ENCODE data around the gene ZMYND8.
"Not testable (repeated sequence)": the region's sequence is repeated elsewhere in the genome, so short reads cannot be mapped to it uniquely, and the experiment has no call there.

ZMYND8 gene

DNA sequence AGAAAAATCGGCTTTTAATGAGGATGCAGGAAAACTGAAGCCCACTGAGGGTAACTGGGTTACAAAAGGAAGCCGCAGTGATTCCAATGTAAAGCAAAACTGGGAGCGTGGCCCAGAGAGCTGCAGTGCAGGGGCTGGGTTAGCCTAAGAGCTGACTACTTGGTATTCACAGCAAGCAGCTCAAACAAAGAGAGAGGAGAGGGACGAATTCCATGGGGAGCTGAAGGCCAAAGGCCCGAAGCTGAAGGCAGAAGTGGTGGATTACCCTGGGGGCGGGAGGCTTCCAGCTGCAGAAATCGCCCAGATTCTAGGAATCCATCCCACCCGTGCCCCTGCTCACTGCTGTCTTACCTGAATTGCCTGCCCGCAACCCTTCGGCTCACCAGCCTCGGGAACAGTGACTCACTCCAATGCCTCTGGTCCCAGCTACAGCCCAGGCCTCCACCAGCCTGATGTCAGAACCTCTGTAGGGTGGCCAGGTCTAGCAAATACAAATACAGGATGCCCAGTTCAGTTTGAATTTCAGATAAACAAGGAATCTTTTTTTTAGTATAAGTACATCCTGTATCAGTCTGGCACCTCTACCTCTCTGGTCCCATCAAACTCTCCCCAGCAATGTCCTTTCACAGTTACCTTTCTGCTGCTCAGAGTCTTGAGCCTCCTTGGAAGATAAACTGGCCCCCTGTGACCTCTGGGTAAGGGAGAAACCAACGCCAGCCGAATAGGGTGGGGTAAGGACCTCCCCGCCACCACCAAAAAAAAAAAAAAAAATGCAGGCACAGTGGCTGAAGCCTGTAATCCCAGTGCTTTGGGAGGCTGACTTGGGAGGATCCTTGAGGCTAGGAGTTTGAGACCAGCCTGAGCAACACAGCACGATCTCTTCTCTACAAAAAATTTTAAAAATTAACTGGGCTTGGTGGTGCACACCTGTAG is 14.6 kb upstream of the ZMYND8 start:
- DNase-seq (ENCODE audit: low read depth in 2 of 2): no peak

DNA sequence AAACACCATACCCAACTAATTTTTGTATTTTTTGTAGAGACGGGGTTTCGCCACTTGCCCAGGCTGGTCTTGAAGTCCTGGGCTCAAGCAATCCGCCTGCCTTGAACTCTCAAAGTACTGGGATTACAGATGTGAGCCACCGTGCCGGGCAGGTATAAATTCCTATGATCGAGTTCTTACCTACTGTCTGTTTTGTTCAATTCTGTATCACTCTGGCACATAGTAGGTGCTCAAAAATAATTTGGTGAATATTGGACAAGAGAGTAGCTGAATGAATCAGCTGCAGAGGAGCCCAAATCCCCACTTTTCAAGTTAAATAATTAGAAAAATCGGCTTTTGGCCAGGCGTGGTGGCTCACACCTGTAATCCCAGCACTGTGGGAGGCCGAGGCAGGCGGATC is 13.7 kb upstream of the ZMYND8 start:
- no peak for DNase-seq (ENCODE audit: low read depth in 2 of 2)

DNA sequence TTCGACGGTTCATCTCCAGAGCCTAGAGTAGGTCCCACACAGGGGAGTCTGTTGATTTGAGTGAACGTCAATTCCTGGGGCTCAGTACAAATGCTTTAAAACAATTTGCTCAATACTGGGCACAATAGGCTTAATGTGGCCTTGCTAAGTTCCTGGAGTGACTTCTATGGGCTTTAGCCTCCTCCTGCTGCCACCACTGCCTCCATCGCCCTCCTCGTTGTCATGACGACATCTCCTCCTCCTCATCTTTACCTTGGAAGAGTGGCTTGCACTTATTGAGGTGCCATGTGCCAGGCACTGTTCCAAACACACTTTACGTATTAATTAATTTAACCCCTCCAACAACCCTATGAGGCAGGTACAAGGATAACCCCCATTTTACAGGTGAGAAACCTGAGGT is 11.8 kb upstream of the ZMYND8 start:
- no peak for DNase-seq (ENCODE audit: low read depth in 2 of 2)

DNA sequence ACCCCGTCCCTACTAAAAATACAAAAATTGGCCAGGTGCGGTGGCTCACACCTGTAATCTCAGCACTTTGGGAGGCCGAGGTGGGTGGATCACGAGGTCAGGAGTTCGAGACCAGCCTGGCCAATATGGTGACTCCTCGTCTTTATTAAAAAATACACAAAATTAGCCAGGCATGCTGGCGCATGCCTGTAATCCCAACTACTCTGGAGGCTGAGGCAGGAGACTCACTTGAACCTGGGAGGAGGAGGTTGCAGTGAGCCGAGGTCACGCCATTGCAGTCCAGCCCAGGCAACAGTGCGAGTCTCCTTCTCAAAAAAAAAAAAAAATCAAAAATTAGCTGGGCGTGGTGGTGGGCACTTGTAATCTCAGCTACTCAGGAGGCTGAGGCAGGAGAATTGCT is 9.8 kb upstream of the ZMYND8 start:
- DNase-seq (ENCODE audit: low read depth in 2 of 2): not testable (repeated sequence)

DNA sequence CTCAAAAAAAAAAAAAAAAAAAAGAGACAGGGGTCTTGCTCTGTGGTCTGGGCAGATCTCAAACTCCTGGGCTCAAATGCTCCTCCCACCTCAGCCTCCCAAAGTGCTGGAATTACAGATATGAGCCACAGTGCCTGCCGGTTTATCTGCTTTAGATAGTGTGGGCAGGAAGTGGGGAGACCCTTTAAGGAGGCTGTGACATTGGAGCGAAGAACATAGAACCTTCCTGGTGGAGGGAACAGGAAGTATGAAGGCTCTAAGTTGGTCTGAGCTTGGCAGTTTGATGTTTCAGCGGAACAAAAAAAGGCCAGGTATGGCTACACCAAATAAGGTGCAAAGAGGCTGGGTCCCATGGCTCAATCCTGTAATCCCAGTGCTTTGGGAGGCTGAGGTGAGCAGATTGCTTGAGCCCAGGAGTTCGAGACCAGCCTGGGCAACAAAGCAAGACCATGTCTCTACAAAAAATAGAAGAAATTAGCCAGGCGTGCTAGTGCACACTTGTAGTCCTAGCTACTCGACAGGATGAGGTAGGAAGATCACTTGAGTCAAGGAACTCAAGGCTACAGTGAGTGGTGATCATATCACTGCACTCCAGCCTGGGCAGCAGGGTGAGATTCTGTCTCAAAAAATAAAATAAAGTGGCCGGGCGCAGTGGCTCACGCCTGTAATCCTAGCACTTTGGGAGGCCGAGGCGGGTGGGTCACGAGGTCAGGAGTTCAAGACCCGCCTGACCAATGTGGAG is 8.7 kb upstream of the ZMYND8 start:
- no peak for DNase-seq (ENCODE audit: low read depth in 2 of 2)

DNA sequence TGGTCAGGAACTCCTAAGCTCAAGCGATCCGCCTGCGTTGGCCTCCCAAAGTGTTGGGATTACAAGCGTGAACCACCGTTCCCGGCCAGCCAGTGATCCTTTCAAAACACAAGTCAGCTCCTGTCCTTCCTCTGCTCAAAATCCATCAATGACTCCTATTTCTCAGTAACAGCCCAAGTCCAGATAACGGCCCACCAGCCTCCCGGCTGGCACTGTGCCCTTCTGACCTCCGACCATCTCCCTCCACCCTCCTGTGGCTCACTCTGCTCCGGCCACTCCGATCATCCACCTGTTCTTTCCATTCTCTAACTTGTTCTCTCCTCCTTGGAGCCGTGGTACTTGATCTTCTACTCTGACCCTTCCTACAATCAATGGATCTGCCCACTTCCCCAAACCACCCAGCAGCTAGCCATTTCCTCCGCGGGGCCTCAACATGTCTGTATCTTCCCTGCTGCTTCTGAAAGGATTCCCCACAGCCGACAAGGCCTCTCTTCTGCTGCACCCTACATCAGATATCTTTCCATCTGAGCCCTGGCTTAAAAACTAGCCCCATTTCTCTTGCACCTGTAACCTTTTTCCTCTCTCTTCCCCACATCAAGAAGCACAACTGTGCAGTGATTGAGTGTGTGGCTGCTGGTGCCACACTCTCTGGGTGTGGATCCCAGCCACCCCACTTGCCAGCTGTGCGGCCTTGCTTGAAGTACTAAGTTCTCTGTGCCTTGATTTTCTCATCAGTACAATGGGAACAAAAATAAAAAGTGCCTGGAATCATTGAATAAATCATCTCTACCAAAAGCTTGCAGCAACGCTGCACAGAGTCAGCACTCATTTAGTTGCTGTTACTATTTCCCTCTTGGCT is 6.1 kb upstream of the ZMYND8 start:
- DNase-seq (ENCODE audit: low read depth in 2 of 2): no peak

DNA sequence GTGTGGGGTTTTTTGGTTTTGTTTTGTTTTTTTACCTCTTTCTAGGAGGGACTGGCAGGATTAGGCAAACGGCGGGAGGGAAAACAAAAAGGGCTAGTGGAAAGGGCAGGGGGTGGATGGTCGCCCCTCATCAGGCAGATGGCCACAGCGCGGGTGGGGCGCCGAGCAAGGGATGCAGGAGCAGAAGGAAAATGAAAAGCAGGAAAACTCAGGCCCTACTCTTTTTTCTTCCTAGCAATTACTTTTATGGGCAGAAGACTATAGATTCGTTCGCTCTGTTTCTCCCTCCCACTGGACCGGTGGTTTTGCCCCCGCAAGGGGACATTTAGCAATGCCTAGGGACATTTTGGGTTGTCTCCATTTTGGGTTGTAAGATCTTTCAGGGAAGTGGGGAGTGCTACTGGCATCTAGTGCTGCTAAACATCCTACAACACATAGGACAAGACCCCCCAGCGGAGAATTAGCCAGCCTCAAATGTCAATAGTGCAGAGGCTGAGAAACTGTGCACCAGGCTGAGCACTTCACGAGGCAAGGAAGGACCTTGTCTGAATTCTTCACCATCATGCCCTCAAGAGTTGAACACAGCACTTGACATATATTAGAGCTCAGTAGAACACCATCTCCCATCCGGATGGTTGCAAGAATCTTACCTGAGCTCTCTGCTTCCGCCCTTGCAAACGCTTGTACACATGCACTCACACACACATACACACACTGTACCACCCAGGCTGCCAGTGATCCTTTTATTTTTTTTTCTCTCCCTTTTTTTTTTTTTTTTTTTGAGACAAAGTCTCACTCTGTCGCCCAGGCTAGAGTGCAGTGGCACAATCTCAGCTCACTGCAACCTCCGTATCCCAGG is 4.8 kb upstream of the ZMYND8 start:
- no peak for DNase-seq (ENCODE audit: low read depth in 2 of 2)

DNA sequence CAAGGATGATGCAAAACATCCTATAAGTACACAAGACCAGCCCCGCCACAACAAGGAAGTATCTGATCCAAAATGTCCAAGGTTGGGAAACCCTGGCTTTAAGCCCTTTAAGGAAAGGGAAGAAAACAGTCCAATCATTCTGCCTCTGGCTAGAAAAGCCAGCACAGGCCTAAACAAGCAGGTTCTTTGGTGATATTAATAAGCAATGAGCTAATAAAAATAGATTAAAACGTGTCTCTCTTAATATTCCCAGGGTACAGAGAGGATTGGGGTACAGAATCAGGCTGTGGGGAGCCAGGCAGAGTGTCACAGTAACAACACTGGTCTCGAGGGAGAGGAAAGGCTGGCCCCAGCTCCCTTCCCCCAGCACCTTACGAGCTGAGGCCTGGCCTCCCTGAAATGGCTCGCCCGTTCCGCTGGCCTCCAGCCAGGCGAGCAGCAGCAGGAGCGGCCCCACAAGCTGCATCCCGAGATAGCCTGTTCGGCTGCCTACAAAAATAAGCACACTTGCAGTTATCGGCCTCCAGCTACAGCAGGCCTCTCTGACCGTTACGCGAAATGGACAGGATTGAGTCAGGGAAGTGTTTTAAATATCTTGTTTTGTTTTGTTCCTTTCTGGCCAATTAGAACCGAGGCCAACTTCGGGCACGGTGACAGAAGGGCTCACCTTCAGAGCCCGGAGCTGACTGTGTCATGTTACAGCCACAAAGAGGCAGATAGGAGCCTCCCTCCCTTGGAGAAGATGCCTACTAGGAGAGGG is 4.0 kb upstream of the ZMYND8 start:
- DNase-seq (ENCODE audit: low read depth in 2 of 2): no peak

DNA sequence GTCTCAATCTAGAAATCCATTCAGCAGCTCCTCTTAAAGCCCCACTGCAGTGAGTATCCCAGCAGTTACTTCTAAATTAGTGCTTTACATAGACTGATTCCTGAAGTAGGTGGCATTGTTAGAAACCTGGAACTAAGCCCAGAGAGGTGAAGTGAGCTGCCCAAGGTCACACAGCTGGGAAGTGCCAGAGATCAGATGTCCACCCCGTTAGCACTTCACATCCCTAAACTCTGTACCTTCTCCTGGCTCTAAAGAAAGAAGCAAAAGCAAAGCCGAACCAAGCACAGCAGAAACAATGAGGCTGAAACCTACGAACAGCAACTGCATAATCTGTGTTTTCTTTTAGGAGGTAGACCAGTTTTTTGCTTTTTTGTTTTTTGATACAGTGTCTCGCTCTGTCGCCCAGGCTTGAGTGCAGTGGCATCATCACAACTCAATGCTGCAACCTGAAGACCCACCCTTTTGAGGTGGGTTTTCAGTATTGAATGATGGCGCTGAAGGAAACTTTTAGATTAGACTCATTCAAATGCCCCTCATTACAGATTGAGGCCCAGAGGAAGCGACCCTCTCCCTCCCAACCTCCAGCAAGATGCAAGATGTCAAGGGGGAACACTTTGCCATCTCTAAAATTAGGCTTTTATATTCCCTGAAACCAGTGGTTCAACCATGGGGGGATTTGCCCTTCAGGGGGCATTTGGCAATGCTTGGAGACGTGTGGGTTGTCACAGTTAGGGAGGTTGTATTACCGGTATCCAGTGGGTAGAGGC is 3.2 kb upstream of the ZMYND8 start:
- no peak for DNase-seq (ENCODE audit: low read depth in 2 of 2)

DNA sequence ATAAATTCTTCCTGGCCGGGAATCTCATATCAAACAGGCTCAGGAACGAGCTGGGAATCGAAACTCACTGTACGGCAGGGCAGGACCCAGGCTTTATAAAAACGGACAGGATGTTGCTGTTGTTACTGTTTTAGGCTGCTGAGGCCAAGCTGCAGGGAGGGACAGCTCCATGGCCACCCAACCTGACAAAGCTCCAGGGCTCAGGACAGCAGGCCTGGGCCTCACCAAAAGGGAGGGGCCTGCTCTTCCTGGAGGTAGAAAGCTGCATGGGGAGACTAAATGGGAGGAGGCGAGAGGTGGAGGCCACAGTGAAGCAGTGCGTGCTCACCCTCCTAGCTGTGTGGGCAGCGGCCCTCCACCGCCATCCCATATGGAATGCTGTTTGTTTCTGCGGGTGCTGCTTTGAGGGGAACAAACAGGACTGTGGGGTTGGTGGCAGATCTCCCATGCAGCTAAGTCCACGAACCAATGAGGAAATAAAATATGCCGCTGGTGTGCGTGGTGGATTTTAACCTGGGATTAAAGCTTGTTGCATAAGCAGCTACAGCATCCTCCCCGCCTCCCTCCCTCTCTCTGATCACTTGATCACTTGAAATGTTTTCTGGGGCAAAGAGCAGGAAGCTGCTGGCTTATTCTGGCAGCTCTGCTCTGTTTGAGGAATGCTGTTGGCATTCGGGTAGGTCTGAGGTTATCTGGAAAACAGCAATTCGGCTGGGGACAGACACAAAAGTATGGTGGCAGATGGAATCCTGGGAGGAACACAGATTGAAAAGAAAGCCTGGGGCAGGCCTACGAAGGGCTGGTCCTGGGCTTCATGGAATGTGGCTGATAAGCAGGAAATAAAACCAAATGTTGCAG is 2.4 kb upstream of the ZMYND8 start:
- no peak for DNase-seq (ENCODE audit: low read depth in 2 of 2)

DNA sequence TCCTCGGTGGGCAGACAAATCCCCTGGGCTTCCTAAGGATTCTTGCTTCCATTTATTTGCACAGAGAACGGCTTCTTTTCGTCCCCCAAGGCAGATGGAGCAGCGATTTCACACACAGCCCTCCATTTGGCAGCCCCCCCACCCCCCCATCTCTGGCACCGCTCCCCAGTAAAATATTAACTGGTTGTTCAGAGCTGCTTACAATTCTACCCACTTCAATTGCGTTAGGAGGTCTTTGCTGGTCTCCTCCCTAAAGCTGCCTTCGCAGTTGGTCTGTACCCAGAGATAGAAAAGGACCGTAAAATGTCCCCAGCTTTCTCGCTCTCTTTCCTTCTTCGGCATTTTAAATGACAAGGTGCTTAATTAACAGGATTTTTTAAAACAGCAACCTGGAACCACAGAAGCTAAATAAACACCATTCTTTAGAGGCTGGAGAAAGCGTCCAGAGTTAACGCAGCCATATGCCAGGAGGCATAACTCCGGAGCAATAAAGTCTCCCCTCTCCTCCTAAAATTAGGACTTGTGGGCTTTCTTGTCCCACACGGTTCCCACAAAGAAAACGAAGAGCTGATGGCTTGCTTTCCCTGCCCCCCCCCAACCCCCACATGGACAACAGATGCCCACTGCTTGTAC is 1.7 kb upstream of the ZMYND8 start:
- DNase-seq (ENCODE audit: low read depth in 2 of 2): no peak

DNA sequence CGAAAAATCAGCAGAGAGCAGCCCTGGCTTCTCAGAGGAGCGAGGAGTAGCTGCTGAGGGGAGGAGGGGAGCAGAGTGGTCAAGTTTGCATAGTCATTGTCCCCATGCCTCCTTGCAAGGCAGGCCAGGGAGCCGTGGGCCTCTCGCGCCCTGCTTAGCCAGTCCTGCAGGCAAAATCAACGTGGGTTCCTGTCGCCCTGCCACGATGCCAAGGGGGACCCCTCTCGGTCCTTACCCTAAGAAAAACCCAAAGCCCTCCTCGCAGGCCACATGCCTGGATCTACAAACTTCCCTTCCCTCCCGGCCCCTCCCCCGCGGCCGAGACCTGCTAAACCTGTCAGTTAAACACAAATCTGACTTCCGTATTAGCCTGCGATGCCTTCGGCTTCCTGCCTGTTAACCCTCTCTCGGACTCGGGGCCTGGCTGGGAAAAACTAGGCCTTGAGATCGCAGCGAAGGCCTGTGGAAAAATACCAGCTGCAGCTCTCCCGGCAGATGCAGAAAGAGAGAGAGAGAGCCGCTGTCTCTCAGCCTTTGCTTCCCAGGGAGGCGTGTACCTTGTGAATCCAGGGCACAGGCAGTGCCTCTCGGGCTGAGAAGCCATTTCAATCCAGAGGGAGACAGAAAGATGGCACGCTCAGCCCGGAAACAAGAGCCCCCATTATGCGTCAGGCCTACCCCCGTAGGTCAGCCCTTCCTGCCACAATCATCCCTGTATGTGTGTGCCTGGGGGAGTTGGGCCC is 968 bp upstream of the ZMYND8 start:
- peak; percentile 41 to 62 for DNase-seq (ENCODE audit: low read depth in 2 of 2)

DNA sequence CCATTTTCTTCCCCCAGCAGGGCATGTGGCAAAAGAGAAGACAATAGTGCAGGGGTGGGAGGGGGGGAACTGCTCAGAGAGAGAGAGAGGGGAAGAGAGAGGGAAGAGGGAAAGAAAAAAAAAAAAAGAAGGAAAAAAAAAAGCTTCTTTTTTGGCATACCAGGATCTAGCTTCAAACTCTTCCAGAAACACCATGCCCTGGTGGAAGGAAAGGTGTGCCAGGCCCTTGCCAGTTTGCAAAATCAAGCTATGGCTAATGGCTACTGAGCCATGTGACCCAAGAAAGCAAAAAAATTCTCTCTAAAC is 326 bp downstream of the ZMYND8 start:
- DNase-seq (ENCODE audit: low read depth in 2 of 2): no peak

DNA sequence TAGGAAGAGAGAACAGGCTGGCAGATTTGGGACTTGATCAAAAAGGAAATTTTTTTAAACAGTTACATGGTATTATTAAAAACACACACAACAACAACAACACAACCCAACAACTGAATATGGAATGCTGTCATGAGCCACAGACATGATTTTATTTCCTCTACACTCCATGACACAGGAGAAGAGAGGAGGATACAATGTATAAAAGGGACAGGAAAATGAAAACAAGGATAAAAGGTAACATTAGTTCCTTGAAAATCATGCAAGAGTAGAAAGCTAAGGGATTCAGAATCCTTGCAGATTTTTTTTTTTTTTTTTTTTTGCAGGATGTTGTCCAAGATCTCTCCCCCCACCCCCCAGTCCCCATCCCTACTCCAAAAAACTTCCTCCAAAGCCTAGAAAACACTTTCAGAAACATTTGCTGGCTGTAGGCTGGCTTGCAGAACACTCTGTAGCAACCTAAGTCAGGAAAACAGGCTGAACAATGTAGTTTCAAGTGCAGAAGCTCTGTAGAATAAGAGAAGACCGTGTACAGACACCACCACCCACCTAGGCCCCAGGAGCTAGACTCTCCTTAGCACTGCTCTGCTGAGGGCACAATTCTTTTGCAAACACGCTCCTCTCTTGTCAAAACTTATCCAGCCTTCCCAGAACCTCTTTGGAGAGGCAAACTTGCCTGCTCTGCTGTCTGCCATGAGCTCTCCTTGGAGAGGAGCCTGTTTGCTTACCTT is 845 bp downstream of the ZMYND8 start:
- peak in 1 of 2 donors; percentile 3 for DNase-seq (ENCODE audit: low read depth in 2 of 2)

DNA sequence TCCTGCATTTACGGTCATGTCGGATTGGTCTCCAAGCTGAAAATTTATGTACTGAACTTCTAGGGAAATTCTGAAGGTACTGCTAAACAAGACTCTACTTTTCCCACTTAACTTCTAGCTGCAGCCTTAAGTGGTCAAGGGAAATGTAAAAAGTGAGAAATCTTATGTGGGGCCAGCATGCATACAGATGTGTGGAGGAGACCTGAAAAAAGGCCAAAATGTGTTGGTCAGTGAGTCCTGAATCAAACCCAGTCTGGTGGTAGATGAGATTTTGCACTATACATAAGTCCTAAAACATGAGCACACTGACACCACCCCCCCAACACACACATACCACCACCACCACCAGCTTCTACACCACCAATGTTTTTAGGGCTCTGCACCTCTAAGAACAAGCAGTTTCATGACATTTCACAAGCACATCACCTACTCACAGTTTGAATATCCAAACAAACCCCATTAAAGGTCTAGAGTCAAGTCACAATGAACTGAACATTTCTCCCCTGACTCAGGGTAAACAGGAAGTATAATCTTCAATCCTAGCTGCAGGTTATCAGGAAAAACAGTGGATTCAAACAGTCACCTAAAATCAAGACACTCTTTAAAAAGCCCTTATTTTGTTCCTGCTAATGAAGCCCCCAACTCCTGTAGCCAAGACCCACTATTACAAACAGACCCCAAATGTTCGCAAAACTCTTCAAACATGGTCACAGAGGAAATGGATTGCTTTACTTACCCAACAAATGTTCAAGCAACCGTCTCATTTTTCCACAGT is 1.6 kb downstream of the ZMYND8 start:
- DNase-seq (ENCODE audit: low read depth in 2 of 2): no peak

DNA sequence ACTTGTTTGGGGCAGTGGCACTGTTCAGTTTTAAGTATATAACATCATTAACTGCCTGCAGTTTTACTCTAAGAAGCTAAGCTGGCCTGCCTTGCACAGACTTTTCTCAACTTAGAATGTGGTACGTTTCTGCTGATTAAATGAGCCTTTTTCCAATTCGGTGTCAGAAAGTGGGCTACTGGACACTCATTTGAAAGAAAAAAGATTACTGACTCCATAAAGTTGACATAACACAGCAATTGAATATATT is 2.1 kb downstream of the ZMYND8 start:
- no peak for DNase-seq (ENCODE audit: low read depth in 2 of 2)
